SK-MEL-5 (cell line): ENCODE results near the gene NLRP5. TPM values are rescaled to one million over a fixed set of nuclear protein-coding genes. Genes with fewer than 3 reads are reported as not detected.
"Not testable (repeated sequence)": the region's sequence is repeated elsewhere in the genome, so short reads cannot be mapped to it uniquely, and the experiment has no call there.

Experiments
- DNase-seq: peaks from one replicate; pipeline ENCODE4 v3.0.0-alpha.2; 2016; ENCODE audit warnings: low read depth, low spot score
- in situ Hi-C: cut with HindIII; loops from 2 replicates; pipeline ENCODE4 v1.10.0; 2016; ENCODE audit warnings: low sequenced_read_pairs, high pct_unique_total_duplicates, low pct_unique_long_range_greater_than_20kb
- polyA plus RNA-seq, 2 experiments: library from polyadenylated mRNA; depleted of rRNA; stranded (reverse); fragments of >200 nt; gene quantifications; 2 replicates each; pipeline ENCODE4 v1.2.3, GENCODE V29; 2015
- total RNA-seq: library from RNA; depleted of rRNA; stranded (reverse); fragments of >200 nt; shearing (Covaris generic); gene quantifications from 2 replicates; pipeline ENCODE4 v1.2.3, GENCODE V29; 2014; rRNA removed

The NLRP5 gene
- total RNA-seq = not detected in 2 replicates
- polyA plus RNA-seq (2015; cell fraction: cytosol; rRNA removed) = not detected in 2 replicates
- not detected in 2 replicates for polyA plus RNA-seq (2015; cell fraction: nucleus; rRNA removed)

DNA sequence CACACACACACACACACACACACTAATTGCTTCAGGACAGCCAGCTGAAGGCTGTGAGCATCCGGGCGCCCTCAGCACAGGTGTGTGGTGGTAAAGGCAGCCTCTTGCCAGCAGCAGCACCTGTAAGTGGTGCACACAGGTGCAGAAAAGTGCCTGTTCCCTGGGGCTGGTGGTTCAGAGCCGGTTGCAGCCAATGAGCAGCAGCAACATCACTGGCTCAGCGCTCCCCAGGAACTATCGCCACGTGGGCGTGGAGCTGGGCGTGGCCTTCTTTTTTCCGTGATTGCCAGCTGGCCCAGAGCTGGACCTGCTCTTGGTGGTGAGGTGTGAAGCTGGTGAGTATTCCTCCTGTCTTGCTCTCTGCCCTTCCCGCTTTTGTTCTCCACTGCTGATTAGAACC, at the start of gene NLRP5:
TSS of gene NLRP5 (plus strand) at position 289 of the 400 bp plus-strand sequence.
- in situ Hi-C loops = no loop called here
- no peak for DNase-seq

DNA sequence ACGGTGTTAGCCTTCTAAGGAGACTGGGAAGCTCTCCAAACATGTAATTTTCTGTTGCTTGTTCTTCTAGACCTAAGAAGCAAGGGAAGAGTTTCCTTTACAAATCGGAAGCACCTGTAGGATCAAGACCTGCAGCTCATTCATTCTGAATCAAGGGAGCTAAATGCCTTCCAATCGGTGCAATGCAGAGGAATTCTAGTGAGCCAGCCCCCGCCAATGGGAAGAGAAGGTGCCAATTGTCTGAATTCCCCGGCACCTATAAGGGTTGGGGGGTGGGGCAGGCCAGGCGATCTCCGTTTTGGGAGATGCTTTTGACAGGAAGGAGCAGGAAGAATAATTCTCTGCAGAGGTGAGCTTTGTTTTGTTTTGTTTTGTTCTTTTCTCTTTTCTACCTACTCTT, 47.4 kb upstream of the NLRP5 start:
- no peak for DNase-seq
- in situ Hi-C loops = no loop called here

DNA sequence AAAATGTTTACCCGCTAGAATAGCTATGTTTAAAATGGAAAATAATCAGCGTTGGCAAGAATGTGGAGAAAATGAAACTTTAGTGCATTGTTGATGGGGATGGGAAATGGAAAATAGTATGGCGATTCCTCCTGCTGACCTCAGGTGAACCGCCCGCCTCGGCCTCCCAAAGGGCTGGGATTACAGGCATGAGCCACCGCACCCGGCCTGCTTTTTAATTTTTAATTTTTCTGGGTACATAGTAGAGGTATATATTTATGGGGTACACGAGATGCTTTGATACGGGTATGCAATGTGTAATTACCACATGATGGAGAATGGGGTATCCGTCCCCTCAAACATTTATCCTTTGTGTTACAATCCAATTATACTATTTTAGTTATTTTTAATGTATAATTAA, 46.3 kb upstream of the NLRP5 start:
- DNase-seq = no peak
- in situ Hi-C loops = no loop called here

DNA sequence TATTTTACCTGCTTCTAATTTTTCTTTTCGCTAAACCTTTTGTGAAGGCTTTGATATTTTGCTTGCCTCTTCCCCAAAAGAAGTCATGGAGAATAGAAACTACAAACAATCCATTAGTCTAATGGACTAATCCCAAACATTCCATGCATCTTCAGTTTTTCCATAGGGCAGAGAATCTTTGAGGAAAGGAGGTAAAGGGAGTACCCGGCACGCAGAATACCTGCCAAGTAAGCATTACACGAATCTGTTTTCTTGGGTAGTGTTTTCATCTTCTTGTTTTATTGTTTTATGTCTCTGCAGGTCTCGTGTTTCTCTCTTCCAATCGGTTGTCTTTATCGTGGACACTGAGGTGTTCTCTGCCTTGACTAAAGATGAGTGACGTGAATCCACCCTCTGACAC, 39.0 kb upstream of the NLRP5 start, which contains the start of gene NLRP8:
TSS of gene NLRP8 (plus strand) at position 301 of the 400 bp plus-strand sequence.
- DNase-seq = no peak
- in situ Hi-C loops = no loop called here

DNA sequence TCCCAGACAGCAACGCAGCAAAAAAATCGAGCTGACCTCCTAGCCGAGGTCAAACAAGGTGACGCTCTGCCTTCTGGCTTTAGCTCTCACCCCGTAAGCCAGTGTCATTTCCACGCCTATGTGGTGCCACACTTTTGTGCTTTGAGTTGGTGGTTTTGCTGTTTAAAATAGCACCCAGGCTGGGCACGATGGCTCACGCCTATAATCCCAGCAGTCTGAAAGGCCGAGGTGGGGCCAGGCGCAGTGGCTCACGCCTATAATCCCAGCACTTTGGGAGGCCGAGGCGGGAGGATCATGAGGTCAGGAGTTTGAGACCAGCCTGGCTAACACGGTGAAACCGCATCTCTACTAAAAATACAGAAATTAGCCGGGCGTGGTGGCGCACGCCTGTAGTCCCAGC, 36.0 kb upstream of the NLRP5 start:
- in situ Hi-C loops, DNase-seq: not testable (repeated sequence)

DNA sequence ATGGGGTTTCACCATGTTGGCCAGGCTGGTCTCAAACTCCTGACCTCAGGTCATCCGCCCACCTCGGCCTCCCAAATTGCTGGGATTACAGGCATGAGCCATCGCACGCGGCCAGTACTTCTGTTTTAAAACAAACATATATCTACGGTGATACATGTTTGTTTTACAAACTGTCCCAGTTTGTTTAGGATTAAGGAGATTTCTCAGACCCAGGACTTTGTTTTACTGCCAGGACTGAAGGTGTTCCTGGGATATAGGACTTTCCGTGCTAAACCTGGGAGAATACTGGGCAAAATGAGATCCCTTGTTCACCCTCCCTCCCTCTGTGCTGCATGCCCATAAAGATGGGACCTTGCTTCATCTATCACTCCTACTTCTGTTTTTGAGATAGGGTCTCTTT, 30.1 kb upstream of the NLRP5 start:
- no peak for DNase-seq
- in situ Hi-C loops = no loop called here

DNA sequence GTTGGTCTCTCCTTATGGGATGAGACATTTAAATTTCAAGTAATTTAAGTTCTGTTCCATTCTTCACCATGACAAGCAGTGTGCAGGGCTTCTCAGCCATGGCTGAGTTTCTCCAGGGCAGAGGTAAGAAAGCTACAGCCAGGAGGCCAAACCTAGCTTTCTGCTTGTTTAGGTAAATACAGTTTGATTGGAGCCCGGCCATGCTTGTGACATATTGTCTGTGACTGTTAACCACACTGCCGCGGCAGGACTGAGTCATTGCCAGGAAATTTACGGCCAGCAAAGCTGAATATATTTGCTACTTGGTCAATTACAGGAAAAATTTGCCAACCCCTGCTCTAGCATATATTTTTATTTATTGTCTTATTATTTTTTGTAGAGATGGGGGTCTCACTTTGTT, 28.2 kb upstream of the NLRP5 start:
- no peak for DNase-seq
- in situ Hi-C loops = no loop called here

DNA sequence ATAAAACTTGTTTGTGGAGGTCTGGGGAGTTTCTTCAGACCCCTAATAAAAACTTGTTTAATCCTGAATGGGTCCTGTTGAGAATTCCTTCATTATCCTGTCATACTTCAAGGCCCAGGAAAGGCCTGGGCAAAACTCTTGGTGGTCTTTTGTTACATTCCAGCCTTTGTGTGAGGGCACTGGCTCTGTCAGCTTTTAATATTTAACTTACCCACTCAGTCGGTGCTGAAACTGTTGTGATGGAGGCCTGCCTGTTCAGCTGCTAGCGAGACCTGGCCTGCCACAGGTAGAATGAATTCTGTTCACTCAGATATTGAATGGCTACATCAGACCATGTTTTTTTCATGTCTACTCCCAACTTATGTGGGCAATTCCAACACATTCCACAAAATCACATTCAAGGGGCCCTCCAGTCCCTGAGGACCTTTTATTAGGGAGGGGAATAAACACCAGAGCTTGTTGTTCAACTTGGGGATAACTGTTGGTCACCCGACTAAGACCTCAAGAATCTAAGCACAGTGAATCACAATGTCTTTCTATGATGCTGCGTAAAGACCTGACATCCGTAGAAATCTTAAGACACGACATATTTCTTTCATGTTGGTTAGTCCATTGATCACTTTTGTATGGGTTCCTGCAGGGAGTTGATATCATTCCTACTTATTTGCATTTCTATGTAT, 26.4 kb upstream of the NLRP5 start:
- no peak for DNase-seq
- in situ Hi-C loops = no loop called here

DNA sequence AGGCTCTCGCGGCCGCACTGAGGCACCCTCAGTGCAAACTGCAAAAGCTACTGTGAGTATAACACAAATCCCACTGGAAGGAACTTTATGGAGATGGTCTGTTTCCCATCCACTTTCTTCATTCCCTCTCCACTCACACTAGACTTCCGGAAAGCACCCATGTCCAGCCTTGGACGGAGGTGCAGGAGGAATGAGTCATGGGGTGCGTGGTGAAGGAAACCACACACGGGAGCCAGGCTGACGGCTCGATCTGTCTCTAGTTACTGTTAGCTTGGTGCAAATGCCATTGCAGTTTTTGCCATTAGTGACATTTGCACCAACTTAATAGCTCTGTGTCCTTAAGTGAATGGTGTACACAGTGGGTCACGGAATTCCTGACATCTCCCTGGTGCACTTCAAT, 24.4 kb upstream of the NLRP5 start:
- DNase-seq = no peak
- in situ Hi-C loops = no loop called here

DNA sequence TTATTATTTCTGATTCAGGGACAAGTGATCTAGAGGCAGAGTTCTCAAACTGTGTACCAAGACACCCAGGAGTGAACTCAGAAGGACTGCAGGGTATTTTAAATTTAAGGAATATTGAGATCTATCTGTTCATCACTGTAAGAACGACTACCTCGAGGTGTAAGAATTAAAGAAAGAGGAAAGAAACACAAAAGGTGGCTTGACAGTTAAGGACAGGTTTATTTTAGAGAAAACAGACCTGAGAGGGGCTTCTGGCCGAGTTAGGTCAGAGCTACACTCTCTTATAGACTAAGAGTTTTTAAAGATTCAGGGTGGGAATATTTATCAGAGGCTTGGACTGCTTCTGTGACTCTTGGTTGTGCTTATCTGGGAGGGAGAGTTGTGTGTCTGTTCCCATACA, 12.6 kb upstream of the NLRP5 start:
- DNase-seq = no peak
- in situ Hi-C loops = no loop called here

DNA sequence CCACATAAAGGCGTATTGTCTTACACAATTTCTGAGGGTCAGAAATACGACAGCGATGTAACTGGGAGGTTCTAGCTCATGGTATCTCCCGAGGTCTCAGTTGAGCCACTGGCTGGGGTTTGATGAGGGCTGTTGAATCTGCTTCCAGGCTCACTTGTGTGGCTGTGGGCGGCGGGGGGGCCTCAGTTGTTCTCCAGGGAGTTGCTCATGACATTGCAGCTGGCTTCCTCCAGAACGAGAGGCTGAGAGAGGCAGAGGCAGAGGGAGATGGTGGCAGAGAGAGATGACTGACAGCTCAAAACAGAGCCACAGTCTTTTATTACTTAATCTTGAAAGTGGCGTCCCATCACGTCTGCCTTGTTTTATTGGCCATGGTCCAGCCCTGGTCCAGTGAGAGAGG, 6.2 kb upstream of the NLRP5 start:
- no peak for DNase-seq
- in situ Hi-C loops = no loop called here

DNA sequence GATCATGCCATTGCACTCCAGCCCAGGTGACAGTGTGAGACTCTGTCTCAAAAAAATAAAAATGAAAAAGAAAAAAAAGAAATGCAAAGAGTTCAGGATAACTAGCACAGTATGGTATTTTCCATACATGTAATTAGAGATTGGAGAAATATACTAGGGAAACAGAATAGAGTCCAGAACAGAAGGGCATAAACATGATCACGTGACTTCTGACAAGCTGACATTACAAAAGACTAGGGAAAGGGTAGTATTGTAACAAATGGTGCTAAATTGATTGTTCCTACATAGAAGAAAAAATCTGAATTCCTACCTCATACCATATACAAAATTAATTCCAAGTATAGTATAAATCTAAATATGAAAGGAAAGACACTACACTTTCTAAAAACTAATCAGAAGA, 1.3 kb upstream of the NLRP5 start:
- in situ Hi-C loops = no loop called here
- no peak for DNase-seq

DNA sequence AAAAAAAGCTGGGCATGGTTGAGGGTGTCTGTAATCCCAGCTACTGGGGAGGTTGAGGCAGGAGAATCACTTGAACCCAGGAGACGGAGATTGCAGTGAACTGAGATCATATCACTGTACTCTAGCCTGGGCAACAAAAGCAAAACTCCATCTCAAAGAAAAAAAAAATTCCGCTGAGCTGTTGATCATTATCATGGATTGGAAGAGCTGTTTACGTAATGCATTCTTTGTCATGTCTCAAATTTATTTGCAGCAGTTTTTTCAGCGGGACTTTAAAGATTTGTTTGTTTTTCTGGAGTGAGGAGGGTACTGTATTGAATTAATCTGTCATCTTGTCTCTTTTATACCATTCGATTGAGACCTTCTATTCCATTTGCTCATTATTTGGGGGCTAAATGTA, 4.3 kb downstream of the NLRP5 start:
- in situ Hi-C loops = no loop called here

DNA sequence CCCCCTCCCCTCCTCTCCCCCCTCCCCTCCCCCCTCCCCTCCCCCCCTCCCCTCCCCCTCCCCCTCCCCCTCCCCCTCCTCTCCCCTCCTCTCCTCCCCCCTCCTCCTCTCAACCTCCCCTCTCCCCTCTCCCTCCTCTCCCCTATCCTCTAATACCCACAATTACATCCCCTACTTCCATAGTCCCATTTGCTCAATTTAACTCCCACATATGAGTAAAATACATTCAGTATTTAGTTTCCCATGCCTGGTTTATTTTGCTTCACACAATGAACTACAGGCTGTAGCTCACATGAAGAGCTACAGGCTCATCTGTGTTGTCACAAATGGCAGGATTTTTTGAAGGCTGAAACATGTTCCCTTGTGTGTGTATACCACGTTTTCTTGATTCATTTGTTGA, 6.9 kb downstream of the NLRP5 start:
- in situ Hi-C loops = no loop called here
- no peak for DNase-seq

More for the DNA sequence above, 4.3 kb downstream of the NLRP5 start:
- DNase-seq = no peak

DNA sequence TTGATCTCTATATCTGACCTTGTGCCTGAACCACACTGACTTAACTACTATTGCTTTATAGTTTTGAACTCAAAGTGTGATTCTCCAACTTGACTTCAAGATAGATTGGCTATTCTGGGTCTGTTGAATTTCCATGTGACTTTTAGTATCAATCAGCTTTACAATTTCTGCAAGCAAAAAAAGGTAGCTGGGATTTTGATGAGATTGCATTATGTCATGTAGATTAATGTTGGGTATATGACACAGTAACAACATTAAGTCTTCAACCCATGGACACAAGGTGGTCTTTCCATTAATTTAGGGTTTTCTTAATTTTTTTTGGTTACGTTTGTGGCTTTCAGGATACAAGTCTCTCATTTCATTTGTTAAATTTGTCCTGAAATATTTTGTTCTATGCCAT, 28.2 kb downstream of the NLRP5 start:
- in situ Hi-C loops = no loop called here
- DNase-seq = no peak

DNA sequence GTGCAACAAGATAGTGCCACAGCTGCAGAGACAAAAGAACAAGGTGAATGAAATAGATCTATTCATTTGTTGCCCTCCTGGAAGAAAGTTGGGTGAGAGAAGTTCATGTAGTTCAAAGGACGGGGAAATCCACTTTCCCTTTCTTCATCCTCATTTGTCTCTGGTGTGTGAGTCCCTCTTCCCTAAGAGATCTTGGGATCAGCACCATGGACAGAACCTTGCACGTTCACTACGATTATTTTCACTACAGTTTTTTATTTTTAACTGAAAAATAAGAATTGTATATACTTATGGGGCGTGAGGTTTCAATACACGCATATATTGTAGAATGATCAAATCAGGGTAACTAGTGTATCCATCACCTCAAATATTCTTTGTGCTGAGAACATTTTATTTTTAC, 29.2 kb downstream of the NLRP5 start:
- no peak for DNase-seq
- in situ Hi-C loops = no loop called here

DNA sequence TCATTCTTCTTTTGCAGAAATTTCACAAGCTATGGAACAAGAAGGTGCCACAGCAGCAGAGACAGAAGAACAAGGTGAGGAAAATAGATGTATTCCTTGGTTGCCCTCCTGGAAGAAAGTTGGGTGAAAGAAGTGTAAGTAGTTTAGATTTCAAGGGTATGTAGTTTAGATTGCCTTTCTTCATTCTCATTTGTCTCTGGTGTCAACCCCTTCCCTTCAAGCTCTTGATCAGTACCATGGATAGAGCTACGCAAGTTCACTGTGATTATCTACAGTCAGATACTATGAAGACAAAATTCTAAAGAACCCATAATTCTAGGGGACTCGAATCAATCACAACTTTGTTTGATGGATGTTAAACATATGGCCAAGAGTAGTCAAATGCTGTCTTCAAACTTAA, 32.8 kb downstream of the NLRP5 start:
- in situ Hi-C loops, DNase-seq: not testable (repeated sequence)

DNA sequence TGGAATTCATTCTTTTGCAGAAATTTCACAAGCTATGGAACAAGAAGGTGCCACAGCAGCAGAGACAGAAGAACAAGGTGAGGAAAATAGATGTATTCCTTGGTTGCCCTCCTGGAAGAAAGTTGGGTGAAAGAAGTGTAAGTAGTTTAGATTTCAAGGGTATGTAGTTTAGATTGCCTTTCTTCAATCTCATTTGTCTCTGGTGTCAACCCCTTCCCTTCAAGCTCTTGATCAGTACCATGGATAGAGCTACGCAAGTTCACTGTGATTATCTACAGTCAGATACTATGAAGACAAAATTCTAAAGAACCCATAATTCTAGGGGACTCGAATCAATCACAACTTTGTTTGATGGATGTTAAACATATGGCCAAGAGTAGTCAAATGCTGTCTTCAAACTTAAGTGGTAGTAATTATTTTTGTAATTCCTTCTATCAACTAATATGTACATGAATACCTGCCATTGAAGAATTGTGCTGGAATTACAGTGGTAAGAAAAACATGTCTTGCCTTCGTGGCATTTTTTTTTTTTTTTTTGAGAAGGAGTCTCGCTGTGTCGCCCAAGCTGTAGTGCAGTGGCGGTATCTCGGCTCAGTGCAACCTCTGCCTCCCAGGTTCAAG, 33.9 kb downstream of the NLRP5 start:
- in situ Hi-C loops, DNase-seq: not testable (repeated sequence)

DNA sequence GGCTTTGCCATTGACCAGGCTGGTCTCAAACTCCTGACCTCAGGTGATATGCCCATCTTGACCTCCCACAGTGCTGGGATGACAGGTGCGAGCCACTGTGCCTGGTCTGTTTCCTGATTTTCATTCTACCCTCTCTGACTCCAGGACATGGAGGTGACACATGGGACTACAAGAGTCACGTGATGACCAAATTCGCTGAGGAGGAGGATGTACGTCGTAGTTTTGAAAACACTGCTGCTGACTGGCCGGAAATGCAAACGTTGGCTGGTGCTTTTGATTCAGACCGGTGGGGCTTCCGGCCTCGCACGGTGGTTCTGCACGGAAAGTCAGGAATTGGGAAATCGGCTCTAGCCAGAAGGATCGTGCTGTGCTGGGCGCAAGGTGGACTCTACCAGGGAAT, 40.2 kb downstream of the NLRP5 start:
- no peak for DNase-seq
- in situ Hi-C loops = no loop called here
